ENCODE results near the gene AKAIN1.

GRCh38 chr18:5207471-5208150, 10.6 kb upstream of the AKAIN1 start:
- TF ChIP-seq POLR2A (IDR thresholded peaks at IDR 0.05) (no peak), CTCF (IDR thresholded peaks at IDR 0.05) (no peak)
